Midbrain (tissue), 1 donor: Measurements from ENCODE around the gene TRIM31.

Source experiments
- DNase-seq: peaks from one replicate; lab custom pipeline; 2025; lab: John Stamatoyannopoulos, UW

TRIM31 gene

GRCh38 chr6:30116724-30117123 lies 3.8 kb upstream of the TRIM31 start:
- no peak for DNase-seq

DNA sequence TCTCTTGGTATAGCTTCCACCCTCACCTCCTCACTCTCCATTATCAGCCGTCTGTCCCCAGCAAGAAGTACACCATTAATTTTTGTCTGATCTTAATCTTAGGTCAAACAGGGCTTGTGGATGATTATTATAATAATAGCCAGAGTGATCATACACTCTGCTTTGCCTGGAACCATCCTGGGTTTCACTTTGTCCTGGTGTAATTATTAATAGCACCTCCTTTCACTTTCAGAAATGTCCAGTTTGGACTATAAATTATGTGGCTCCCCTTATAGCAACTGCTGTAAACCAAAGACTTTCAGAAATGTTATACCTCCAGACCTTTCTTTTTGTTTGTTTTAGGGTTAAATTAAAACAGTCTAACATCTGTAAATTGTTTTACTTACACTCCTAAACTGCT lies 951 bp upstream of the TRIM31 start:
- DNase-seq = no peak

- no peak for DNase-seq
Measured at GRCh38 chr6:30112402-30112994, 392 bp downstream of the TRIM31 start.

DNA sequence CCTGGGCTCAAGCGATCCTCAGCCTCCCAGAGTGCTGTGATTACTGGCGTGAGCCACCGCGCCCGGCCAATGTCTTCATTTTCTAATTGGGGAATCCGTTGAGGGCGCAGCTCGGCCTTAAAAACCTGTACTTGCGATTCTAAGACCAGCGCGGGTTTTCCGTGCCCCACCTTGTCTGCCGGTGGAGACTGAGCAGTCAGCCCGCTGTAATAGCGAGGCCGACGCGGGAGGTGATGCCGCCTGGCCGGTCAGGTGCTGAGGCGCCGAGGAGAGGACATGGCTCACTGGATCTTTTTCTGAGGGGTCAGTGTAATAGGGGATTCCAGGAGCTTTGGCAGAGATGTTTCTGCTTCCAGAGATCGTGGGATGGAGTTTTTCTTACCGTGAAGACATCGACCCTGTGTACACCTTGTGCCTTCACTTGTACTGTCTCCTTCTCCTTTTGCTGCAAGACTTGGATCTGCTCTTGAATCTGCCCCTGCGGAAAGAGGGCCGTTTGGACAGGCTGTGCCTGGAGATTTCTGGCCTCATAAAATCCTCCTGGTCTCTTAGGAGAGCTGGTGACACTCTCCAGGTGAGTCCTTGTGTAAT lies 1.5 kb downstream of the TRIM31 start:
- DNase-seq = no peak

- DNase-seq = no peak
Measured at GRCh38 chr6:30104661-30105060, 8.2 kb downstream of the TRIM31 start.

- DNase-seq = no peak
Measured at GRCh38 chr6:30103872-30104179, 9.1 kb downstream of the TRIM31 start.

DNA sequence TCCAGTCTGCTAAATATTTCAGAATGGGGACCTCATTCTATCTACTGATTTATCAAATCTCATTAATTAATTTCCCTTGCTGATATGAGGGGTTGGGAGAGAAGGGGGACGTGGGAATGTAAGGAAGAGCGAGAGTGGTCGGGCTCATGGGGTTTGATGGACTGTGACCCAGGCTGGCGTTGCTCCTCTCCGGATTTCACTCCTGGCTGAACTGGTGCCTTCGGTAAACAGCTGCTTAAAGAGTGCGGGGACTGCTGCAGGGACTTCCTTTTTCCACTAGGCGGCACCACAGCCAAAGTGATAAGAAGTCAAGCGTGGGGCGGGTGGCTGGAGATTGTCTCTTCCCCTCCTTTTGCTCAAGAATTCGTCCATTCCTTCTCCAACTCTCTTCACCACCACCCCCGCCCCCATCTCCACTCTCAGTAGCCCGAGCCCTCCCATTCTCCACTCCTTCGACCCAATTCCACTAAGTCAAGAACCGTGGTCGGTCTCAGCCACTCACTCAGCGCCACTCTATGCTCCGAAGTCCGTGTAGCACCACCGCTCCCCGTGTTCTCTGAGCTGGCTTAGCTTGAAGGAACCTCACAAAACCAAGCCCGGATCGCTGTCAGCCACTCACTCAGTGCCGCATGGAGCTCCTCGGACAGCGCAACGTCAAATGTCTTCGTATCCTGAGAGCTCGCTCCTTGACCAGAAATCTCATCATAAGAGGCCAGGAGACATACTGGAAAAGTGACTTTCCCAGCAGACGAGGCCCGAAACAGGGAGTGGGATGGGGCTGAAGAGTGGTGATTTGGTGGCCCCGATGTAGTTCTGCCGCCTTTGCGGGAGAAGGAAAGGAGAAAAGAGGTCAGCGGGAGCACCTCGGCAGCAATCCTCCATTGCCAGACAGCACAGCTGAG lies 9.7 kb downstream of the TRIM31 start:
- peak; percentile 86 for DNase-seq

DNA sequence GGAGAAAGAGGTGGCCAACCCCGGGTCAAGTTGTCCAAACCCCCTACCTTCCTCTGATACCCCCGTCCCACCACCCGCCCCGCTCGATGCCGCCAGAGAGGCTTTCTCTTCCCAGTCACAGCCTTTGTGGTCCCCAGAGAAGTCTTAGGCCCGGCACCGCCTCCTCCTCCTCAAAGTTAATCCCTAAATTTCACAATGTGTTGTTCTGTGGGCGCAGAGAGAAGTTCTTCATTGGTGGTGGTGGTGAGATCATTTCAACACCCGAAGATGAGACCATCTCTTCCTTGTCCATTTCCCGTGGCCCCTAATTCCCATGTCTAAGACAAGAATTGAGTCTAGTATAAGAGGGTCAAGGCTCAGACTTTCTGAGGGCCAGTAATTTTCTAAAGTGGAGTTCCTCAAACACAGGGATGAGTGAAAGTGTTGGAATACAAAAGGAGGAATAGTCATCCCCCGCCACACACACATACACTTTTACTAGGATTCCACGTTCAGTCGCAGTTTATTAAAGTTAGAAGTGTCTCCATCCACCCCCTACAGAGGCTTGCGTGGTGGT lies 10.4 kb downstream of the TRIM31 start:
- DNase-seq = no peak

DNA sequence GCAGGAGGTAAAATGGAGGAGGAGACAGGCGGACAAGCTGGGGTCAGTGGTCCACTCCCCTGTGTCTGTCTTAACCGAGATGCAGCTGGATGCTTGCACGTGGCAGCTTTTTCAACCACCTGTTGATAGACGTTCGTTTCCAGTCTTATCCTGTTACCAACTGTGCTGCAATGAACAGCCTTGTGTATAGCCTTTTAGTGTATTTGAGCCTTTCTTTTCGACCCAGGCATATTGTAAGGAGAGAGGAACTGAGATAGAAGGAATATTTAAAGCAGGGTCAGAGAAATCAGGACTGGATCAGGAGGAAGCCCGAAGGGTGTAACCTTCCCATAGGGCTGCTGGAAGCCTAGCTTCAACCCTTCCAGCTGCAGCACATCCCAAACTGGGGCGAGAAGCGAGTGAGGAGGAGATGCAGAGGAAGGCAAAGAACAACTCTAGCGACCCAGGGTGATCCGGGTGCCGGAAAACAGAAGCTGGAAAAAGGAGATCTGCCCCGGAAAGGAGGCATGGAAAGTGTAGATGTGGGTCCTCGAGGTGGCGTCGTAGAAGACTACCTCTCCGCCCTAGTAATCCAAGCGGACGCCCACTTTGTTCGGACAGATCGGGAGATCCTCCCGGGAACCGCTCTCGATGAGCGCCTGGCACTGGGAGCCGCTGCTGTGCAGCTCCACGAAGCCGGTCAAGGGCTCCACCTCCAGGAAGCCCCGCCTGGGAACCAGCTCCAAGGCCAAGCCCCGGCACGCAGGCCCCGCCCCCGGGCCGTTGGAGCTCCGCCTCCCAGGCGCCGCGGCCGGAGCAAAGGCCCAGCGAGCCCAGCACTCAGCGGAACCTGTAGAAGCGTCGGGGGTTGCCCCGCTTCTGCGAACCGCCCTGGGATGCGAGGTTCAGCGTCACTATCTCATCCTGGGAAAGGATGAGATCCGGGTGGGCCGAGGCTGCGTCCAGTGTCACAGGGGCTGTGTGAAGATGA lies 11.2 kb downstream of the TRIM31 start:
- peak; percentile 84 for DNase-seq

DNA sequence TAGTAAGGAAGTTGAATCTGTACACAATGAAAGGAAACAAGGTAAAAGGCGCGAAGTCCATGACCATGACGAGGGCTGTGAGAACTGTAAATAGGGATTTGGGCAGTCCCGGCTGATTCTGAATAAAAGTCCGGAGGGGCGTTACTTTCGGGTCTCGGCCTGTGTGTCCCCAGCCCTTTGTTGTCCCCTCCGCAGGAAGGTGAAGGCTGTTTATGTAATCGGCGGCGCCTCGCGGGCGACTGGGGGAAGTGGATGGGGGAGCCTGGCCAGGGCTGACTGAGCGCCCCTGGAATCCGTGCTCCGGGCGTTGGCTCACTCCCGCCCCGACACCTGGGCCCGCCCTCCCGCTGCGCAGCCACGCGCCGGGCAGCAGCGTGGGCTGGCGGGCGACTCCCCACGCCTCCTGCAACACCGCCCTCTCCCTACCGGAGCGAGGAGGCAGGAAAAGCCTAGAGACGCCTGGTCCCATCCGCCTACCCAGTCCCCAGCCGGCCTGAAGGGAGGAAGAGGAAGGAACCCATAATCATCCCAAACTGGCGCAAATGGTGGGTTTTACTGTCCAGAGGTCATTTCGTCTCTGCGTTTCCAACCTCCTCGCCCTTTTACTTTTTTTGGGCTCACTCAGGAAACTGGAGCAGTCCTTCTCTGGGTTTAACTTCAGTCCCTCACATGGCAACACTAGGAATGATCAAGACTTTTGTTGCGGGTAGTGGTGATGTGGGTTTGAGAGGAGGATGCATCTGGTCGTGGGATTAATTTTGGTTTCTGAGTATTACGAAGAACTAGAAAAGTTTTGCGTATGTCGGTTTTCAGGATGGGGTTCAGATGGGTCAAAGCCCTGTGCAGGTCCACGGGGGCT lies 12.1 kb downstream of the TRIM31 start:
- no peak for DNase-seq

DNA sequence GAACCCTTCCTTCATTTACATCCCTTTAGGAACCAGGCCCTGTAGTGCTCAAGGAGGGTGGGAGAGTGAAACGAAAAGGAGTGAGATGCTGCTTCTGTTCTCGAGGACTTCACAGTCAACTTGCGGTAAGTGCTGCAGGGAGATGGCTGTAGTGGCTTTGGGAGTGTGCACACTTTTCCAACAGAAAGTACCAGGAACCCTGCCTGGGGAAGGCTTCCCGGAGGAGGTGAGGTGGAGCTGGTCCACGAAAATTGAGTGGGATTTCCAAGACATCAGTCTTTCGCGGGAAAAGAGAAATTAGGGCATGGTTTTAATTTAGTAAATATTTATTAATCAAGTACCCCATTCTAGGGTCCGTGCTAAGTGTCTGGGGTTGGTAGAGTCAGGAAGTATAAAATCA lies 12.7 kb downstream of the TRIM31 start:
- no peak for DNase-seq

DNA sequence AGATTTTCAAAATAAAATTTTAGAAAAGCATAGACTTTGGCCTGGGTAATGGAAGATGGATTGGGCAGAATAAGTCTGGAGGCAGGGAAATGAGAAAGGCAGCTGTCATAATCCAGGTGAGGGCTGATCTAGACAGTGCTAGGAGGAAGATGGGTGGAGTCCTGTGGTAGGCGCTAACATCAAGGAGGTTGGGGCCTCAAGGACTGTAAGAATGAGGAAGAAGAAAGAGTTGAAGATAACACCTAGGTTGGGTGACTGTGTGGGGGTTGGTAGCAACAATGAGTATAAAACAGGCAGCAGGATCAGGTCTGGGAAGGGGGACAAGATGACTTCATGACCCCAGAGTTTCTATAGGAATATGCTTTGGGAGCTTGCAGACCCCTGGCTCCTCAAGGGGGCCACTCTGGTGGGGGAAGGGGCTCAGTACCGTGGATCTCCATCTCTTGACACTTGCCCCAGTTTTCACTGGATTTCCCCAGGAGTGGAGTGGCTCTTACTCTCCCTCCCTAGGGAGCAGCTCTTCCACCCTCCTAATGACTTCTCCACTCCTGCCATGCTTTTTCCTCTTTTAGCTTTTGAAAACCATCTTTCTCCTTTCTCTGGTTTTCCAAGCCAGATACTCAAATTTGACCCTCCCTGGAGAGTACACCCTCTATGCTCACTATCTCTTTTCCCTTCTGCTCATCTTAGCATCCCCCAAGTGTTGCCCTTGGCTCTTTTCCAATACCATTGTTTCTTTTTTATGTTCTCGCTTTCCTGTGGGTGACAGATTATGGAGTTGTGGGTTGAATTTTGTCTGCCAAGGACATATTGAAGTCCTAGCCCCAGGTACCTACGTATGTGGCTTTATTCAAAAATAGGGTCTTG lies 14.8 kb downstream of the TRIM31 start:
- no peak for DNase-seq

DNA sequence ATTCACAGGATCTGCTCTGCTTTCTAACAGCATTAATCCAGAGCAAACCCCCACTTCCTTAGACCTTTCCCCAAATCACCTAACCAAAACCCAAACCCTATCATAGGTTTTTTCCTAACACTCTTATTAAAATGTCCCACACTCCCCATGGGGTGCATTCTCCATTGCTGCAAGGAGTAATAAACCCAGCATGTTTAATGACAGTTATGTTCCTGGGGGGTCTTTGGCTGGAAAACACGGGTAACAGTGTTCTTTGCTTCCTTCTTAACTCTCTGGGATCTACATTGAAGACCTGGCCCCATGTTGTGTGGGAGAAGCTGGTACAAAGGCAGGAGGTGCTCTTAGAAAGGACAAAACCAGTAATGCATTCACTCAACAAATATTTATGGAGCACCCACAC lies 16.1 kb downstream of the TRIM31 start:
- DNase-seq = no peak

DNA sequence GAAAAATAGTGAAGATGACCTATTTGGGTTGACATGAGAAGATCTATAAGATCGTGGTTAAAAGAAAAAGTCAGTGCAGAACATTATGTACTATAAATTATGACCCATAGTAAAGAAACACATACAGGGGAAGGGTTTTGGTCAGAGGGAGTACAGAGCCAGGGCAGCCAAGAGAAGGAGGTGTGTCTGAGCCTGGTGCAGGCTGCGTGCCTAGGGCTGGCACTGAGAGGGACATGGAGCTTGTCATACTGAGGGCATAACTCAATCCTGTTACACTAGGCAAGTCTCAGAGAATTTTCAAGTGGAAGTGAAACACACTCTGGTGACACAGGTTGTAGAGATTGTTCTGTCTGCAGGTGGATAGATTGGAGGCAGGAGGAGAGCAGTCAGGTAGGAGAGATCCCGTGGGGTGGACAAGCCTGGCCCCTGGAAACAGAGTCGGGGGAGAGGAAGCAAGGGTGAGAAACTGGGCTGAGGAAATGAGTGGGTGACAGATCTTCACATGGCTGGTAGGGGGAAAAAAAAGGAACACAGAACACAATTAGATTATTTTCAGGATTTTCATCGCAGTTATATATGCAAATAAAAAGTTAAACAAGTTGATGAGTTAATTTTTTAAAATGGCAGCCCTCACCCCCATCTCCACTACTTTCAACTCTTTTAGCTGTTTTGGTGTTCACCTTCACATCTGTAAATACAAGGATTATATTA lies 18.8 kb downstream of the TRIM31 start:
- DNase-seq = no peak

GRCh38 chr6:30092852-30093543 lies 19.9 kb downstream of the TRIM31 start:
- no peak for DNase-seq

DNA sequence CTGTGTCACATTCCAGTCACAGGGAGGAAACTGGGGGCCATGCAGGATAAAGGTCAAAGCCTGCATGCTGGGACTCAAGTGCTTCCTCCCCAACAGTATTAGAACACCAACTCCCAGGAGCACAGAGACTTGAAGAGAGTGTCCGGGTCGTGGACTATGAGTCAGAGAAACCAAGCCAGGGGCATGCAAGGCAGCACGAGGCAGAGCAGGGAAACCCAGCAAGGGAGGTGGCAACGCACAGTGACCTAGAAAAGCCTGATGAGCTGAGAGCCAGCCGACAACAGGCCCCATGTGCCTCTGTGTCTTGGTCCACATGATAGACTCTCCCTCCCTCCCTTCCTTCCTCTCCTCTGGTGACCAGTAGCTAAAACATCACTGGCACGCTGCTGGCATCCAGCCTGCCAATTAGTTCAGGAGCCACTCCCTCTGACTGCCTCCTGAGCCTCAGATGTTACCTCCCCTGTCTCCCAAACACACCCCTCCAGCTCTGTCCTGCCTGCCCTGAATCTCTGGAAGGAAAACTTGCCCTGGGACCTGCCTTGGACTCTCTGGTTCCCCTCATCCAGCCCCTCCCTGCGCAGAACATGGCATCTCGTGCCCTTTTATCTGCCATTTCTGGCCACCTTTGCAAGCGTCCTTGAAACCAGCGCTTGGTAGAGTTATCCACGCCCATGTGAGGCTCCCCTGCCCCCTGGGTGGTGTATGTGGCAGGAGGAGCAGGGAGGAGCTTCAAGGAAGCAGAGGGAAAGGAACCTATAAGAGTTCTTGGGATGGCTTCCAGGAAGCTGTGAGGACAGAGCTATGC lies 21.1 kb downstream of the TRIM31 start:
- no peak for DNase-seq

- no peak for DNase-seq
Measured at GRCh38 chr6:30087876-30088275, 25.0 kb downstream of the TRIM31 start.

- no peak for DNase-seq
Measured at GRCh38 chr6:30077218-30077617, 35.7 kb downstream of the TRIM31 start.
